Renal cortex interstitium (tissue), 15 donors: ENCODE data around the gene TSPOAP1. TPM values are rescaled to one million over a fixed set of nuclear protein-coding genes. Genes with fewer than 3 reads are reported as not detected.

ENCODE experiments used
- DNase-seq, 11 donors: peaks; one replicate each; pipeline ENCODE4 v3.0.0-alpha.2; 2013; ENCODE audit warnings: low read depth in 9 of 11, low spot score in 4 of 11; ENCODE audit errors: extremely low read depth in 1 of 11
- long read RNA-seq, 16 experiments: transcript quantifications; one replicate each; lab custom pipeline, GENCODE V29; 2026
- polyA plus RNA-seq, 3 donors: library from polyadenylated mRNA; unstranded; fragments of 120-200 nt; gene quantifications; one replicate each; pipeline ENCODE4 v1.2.1, GENCODE V29; 2013; ENCODE audit not compliant: insufficient read length in 3 of 3

The TSPOAP1 gene, protein sequence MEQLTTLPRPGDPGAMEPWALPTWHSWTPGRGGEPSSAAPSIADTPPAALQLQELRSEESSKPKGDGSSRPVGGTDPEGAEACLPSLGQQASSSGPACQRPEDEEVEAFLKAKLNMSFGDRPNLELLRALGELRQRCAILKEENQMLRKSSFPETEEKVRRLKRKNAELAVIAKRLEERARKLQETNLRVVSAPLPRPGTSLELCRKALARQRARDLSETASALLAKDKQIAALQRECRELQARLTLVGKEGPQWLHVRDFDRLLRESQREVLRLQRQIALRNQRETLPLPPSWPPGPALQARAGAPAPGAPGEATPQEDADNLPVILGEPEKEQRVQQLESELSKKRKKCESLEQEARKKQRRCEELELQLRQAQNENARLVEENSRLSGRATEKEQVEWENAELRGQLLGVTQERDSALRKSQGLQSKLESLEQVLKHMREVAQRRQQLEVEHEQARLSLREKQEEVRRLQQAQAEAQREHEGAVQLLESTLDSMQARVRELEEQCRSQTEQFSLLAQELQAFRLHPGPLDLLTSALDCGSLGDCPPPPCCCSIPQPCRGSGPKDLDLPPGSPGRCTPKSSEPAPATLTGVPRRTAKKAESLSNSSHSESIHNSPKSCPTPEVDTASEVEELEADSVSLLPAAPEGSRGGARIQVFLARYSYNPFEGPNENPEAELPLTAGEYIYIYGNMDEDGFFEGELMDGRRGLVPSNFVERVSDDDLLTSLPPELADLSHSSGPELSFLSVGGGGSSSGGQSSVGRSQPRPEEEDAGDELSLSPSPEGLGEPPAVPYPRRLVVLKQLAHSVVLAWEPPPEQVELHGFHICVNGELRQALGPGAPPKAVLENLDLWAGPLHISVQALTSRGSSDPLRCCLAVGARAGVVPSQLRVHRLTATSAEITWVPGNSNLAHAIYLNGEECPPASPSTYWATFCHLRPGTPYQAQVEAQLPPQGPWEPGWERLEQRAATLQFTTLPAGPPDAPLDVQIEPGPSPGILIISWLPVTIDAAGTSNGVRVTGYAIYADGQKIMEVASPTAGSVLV (N-terminal part only)
- 10 to 100 TPM; 46.5 to 78.4 (median 52.6) TPM for polyA plus RNA-seq
- long read RNA-seq, donor 1: 0 reads
- long read RNA-seq, donor 2, full-length matches to known transcripts: 4 of 4 reads
- long read RNA-seq, donor 2, partial matches to known transcripts: 0 of 4 reads
- long read RNA-seq, donor 2, other reads (novel, unspliced or antisense): 0 of 4 reads
- long read RNA-seq, donor 3, full-length matches to known transcripts: 2 of 2 reads
- long read RNA-seq, donor 3, partial matches to known transcripts: 0 of 2 reads
- long read RNA-seq, donor 3, other reads (novel, unspliced or antisense): 0 of 2 reads
- long read RNA-seq, donor 4, full-length matches to known transcripts: 7 of 7 reads
- long read RNA-seq, donor 4, partial matches to known transcripts: 0 of 7 reads
- long read RNA-seq, donor 4, other reads (novel, unspliced or antisense): 0 of 7 reads
- long read RNA-seq, donor 5: 0 reads
- long read RNA-seq, donor 6, full-length matches to known transcripts: 8 of 8 reads
- long read RNA-seq, donor 6, partial matches to known transcripts: 0 of 8 reads
- long read RNA-seq, donor 6, other reads (novel, unspliced or antisense): 0 of 8 reads
- long read RNA-seq, donor 7, full-length matches to known transcripts: 3 of 3 reads
- long read RNA-seq, donor 7, partial matches to known transcripts: 0 of 3 reads
- long read RNA-seq, donor 7, other reads (novel, unspliced or antisense): 0 of 3 reads
- long read RNA-seq, donor 8: 0 reads
- long read RNA-seq, donor 9, full-length matches to known transcripts: 3 of 3 reads
- long read RNA-seq, donor 9, partial matches to known transcripts: 0 of 3 reads
- long read RNA-seq, donor 9, other reads (novel, unspliced or antisense): 0 of 3 reads
- long read RNA-seq, donor 10, full-length matches to known transcripts: 1 of 1 reads
- long read RNA-seq, donor 10, partial matches to known transcripts: 0 of 1 reads
- long read RNA-seq, donor 10, other reads (novel, unspliced or antisense): 0 of 1 reads
- long read RNA-seq, donor 11, full-length matches to known transcripts: 3 of 3 reads
- long read RNA-seq, donor 11, partial matches to known transcripts: 0 of 3 reads
- long read RNA-seq, donor 11, other reads (novel, unspliced or antisense): 0 of 3 reads
- long read RNA-seq, donor 12, full-length matches to known transcripts: 3 of 3 reads
- long read RNA-seq, donor 12, partial matches to known transcripts: 0 of 3 reads
- long read RNA-seq, donor 12, other reads (novel, unspliced or antisense): 0 of 3 reads
- long read RNA-seq, donor 13: 0 reads
- long read RNA-seq, donor 14, full-length matches to known transcripts: 2 of 2 reads
- long read RNA-seq, donor 14, partial matches to known transcripts: 0 of 2 reads
- long read RNA-seq, donor 14, other reads (novel, unspliced or antisense): 0 of 2 reads
- long read RNA-seq, donor 15, full-length matches to known transcripts: 2 of 2 reads
- long read RNA-seq, donor 15, partial matches to known transcripts: 0 of 2 reads
- long read RNA-seq, donor 15, other reads (novel, unspliced or antisense): 0 of 2 reads
- long read RNA-seq, donor 16, full-length matches to known transcripts: 9 of 9 reads
- long read RNA-seq, donor 16, partial matches to known transcripts: 0 of 9 reads
- long read RNA-seq, donor 16, other reads (novel, unspliced or antisense): 0 of 9 reads

DNA sequence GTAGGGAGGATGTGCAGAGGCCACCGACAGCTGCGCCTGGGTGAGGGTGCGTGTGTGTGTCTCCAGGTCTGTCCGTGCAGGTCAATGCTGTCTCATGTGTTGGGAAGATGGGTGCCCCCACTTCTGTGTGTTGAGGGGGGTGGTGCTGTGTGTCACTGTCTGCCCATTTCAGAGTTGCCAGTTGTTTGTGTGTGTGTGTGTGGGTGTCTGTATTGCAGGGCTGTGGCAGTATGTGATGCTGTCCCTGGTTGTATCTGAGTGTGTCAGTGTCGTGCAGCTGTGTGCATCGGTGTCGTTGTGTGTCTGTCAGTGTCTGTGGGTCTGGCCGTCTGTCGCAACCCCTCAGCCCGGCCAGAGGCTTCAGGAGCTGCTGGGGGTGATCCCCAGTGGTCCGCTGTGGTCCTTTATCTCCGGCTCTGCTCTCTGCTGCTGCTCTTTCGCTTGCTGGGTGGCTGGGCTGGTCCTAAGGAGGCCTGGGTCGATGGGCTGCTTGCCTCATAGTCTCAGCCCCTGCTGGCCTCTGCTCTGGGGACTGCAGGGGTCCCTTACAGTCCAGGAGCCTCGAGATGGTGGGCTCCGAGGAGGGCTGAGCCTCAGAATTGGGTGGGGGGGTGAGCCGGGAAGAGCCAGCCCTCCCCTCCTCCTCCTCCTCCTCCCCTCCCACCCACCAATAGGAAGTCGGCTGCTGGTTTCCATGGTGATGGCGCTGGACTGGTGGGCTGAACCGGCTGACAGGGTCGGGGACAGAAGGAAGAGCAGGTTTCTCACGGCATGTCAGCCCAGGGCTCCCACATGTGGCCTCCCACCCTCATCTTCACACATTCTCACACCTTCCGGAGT, at the start of gene TSPOAP1:
Gene TSPOAP1 (minus strand): TSS at position 601 of the 840 bp plus-strand sequence. CDS start 875 bp downstream, outside the sequence.
- peak in 2 of 11 donors; percentile 42 to 58 for DNase-seq

DNA sequence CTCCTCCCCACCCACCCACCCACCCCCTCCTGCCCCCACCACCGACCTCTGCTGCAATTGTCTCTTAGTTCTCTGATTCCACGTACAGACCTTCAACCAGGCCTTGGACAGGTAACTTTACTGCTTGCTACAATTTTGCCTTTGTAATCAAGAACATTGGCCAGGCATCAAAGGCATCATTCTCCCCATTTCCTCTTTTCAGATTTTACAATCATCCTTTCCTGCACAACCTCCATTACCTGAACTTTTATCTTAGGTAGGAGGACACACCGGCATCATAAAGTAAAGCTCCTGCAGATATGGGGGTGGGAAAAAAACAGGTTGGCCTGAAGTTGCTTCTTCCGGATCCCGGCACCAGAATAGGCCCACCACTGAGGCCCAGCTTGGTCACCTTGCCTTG, 49.1 kb upstream of the TSPOAP1 start:
- no peak for DNase-seq

DNA sequence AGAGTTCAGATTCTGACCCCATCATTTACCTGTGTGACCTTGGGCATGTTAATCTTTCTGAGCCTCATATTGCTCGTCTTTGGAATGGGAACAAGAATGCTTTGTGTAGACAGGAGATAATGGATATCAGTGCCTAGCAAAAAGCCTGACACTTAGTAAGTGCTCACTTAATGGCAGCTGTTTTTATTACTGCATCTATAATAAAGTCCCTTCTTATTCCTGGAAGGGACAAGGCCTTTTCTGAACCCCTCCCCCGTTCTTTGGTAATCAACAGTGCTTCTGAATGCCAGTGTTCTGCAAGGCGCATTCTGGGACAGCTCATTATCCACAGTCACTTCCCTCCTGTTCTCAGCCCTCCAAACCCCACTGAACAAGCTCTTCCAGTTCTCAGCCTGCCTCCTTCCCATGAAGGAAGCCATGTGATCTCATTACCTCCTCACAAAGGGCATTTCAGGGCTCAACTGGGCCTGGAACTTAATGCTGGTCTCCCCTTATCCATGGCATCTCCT, 48.6 kb upstream of the TSPOAP1 start:
- DNase-seq: peak in 7 of 11 donors; percentile 33 to 75 (median 53)

DNA sequence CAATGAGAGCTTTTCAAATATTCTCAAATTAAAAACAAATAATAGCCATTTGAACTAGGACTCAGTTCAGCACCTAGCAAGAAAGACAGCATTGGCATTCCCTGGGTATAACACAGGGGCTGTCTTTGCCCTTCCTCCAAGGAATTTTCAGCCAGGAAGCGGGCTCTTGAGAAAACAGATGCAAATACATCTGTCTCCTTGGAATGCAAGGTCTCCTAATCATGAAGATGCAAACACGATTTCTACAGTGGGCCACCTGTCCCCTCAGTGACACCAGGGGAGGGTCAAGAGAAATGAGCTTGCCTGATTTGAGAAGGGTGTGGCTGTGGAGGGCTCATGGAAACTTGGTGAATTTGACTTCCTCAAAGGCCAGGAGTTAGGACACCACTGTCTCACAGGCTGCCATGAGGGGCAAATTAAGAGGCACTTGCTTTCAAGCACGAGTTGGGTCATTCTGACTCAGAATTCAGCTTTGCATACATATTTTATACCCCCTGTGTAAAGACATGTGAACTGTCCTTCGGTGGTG, 47.9 kb upstream of the TSPOAP1 start:
- DNase-seq: no peak

DNA sequence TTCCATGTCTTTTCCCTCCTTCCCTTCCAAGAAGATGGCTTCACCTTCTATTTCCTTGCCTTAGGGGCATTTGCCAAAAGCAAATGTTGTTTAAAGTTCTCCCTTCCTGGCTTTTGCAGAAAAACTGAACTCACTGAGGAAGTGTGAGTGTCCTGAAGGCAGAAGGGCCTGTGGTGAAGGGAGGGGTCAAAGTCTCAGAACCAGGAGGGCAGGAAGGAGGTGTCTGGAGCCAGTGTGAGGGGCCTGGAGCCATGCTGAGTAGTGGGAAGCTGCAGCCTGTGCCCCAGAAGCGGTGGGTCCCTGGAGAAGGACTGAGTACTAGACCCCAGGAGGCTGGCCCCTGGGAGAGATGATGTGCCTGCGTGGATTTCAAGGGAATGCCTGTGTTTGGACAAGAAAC, 47.2 kb upstream of the TSPOAP1 start:
- DNase-seq: no peak

DNA sequence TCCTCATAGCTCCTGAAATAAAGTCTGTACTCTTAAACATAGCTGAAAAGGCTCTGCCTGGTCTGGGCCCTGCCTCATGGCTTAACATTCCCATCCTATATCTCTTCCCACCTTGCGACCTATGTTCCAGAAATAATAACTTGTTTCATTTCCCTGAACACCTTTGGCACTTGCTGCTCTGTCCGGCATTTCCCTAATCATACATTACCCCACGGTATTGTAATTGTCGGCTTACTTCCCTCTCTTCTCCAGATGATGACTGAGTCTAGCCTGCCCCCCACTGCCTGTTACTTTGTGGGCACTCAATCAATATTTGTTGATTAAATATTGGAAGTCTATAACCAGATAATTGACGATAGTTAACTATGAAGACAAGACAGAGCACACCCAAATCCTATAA, 46.7 kb upstream of the TSPOAP1 start:
- DNase-seq: no peak

DNA sequence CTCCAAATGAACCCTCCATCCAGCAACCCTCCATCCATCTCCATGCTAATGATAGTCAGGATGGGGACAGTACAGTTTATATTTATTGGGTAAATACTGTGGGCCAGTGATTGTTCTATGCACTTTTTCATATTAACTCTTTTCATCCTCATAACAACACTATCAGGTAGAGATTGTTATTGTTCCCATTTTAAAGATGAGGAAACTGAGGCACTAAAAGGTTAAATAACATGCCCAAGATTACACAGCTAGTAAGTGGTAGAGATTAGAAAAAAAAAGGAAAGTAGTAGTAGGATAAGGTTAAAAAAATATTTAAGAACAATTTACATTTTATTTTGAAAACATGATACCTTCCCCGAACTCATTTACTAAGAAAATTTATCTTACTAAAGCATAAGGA, 45.3 kb upstream of the TSPOAP1 start:
- DNase-seq: no peak

DNA sequence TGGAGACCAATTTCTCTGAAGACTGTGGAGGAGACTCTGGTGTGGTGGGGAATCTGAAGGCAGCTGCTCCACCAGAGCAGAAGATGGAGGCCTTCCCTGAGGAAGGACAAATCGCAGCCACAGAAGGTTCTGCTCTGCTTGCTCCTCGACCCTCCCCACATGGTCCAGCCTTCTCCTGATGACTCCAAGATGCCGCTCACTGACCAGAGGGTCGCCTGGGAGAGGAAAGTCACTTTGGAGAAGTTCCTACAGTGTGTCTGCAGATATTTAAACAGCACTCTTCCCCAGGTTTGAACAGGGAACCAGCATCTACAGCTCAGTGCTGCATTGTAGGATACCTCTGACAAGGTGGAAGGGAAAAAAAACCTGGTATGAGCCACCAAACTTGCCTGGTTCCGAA, 44.4 kb upstream of the TSPOAP1 start:
- DNase-seq: no peak

DNA sequence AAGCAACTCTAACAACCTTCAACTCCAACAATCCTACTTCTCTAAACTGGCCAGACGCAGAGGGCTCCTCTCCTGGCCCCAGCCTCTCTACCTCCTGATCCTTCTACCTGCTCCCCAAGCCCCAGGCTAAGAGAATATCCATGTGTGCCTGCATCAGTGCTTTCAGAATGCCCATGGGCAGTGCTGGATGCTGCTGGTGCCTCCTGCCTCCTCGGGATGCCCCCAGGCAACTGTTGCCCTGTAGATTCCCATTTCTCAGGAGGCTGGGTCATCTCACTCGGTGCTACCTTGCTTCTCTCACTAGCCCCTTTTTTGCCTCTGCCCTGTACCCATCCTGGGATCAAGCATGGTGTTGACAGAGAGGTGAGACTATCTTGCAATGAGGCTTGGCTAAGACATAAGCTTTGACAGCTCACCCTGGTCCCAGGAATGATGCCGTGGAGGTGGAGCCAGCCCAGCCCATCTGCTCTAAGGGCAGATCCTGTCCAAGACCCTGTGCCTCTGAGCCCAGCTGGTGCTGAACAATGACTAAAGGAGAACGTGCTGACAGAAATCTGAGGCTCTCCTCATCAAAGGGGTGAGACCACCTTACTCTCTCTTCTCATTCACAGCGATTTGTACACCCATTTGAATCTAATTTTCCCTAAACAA, 42.8 kb upstream of the TSPOAP1 start:
- no peak for DNase-seq

DNA sequence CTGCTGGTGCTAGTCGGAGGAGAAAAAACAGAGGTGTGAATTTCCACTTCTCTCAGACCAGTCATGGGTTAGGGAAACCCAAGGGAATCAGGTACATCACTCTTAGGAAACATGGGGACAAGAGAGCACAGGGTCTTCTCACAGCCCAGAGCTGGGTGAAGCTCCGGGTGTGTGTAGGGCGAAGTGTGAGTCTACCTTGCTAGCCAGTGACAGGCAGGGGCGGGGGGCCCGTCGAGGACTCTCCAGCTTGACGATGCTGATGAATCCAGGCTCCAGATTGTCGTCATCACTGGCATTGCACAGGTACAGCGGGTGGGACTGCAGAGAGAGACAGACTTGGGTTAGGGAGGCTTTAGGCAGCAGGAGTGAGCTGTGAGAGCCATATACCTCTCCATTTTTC, 42.1 kb upstream of the TSPOAP1 start:
- DNase-seq: no peak

DNA sequence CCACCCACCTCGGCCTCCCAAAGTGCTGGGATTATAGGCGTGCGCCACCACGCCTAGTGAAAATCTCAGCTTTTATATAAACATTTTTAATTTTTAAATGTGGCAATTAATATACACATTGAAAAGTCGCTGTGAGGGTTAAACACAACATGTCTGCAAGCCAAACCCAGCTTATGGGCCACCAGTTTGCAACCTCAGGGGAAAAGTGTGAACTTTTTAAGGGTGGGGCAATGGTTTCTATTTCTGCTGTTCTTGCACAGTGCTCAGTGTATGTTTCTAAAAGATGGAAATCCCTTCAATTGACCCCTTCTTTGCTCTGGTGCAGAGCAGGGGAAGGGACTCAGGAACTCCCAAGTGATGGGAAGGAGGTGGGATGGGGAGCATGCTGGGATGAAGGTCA, 41.7 kb upstream of the TSPOAP1 start:
- DNase-seq: no peak

DNA sequence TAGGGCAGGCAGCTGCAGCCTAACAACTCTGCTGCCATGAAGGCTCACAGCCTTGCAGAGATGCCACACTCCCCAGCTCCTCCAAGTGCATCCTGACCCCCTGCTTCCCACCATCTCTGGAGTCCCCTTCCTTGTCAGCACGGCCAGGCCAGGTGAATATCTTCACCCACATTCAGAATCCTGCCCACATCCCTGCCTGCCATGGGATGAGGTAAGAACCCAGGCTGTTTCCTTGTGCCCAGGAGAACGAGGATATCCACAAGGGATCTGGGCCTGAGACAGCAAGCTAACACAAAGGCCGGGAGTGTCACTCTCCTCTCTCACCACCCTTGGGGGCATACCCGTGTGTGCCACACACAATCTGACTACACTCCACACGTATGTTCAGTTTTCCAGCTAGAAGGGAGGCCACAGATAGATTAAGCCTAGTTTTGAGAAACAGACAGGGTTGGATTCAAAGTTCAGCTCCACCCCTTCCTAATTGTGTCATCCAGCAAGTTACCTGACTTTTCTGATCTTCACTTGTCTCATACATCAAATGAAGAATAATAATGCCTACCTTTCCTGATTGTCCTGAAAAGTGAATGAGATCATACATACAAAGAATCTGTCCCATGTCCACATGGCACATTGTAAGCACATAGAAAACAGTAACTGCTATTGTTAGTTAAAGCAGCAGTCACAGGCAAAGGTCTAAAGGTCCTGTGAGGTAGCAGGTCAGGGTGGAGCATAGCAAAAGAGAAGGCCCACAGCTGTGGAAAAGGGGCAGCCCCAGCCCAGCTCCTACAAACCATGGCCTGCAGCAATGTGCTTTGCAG, 40.8 kb upstream of the TSPOAP1 start:
- DNase-seq: no peak

DNA sequence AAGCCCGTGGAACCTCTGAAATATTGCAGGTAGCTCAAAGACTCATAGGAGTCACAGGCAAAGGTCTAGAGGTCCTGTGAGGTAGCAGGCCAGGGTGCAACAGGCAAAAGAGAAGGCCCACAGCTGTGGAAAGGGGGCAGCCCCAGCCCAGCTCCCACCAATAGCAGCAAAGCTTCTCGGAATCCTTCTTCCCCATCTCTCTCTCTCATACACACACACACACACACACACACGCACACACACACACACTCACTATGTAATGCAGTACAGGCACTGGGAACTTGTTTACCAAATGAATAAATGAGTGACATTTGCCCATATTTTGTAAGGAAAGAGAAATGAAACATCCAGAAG, 40.2 kb upstream of the TSPOAP1 start:
- DNase-seq: no peak

DNA sequence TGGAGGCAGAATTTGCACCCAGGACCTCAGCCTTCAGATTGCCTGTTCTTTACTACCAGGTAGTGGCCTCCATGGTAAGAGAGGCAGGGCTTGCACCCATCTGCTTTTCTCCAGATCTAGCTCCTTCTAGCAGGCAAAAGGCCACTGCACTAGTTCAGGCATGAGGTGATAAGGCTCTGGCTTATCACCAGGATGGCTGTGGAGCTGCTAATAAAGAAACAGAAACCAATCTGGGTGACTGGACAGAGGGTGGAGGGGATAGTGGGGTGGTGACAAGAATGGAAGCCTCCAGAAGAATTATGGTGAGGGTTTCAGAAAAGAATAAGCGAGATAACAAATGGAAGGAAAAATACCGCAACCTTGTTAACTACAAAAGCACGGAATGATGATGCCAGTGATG, 38.9 kb upstream of the TSPOAP1 start:
- no peak for DNase-seq
